Retinal pigment epithelial cell (primary cell): ENCODE results near the gene TF.

Experiments
- DNase-seq: peaks from one replicate; pipeline ENCODE4 v3.0.0-alpha.2; 2010; ENCODE audit warnings: low read depth
- H3K4me3 ChIP-seq: 2 replicates; pipeline ENCODE4 v1.5.1; 2011; ENCODE audit warnings: mild to moderate bottlenecking, low read length, control low read depth, moderate library complexity
- TF ChIP-seq, protein P1 (sequence below): conservative IDR thresholded peaks from 2 replicates; pipeline ENCODE4 v1.5.1; 2011; ENCODE audit warnings: low read depth, low read length, control low read depth, inconsistent platforms

Gene TF

DNA sequence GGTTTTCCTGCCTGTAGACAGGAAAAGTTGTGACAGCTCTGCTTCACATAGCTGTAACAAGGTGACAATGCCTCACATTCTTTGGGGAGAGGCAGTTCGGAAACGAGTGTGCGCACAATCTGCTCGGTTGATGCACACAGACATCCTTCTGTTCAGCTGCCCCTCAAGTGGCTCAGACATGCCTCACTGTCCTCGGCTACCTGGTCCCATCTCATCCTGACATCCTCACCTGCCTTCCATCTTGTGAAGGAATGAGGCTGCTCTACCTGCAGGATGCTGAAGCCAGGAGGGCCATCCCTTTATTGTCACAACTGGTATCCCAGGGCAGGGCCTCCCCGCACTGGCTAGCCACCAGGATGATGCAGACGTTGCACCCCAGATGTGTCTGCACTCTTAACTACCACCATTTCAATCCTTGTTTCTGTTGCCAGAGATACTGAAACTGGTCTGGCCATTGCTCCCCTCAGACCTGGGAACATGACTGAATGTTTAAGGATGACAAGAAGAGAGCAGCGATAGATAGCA is 78.8 kb downstream of the TF start:
- no peak overlapping the region for H3K4me3 ChIP-seq
- no peak for DNase-seq
- TF ChIP-seq, protein P1, sequence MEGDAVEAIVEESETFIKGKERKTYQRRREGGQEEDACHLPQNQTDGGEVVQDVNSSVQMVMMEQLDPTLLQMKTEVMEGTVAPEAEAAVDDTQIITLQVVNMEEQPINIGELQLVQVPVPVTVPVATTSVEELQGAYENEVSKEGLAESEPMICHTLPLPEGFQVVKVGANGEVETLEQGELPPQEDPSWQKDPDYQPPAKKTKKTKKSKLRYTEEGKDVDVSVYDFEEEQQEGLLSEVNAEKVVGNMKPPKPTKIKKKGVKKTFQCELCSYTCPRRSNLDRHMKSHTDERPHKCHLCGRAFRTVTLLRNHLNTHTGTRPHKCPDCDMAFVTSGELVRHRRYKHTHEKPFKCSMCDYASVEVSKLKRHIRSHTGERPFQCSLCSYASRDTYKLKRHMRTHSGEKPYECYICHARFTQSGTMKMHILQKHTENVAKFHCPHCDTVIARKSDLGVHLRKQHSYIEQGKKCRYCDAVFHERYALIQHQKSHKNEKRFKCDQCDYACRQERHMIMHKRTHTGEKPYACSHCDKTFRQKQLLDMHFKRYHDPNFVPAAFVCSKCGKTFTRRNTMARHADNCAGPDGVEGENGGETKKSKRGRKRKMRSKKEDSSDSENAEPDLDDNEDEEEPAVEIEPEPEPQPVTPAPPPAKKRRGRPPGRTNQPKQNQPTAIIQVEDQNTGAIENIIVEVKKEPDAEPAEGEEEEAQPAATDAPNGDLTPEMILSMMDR, result no peak

DNA sequence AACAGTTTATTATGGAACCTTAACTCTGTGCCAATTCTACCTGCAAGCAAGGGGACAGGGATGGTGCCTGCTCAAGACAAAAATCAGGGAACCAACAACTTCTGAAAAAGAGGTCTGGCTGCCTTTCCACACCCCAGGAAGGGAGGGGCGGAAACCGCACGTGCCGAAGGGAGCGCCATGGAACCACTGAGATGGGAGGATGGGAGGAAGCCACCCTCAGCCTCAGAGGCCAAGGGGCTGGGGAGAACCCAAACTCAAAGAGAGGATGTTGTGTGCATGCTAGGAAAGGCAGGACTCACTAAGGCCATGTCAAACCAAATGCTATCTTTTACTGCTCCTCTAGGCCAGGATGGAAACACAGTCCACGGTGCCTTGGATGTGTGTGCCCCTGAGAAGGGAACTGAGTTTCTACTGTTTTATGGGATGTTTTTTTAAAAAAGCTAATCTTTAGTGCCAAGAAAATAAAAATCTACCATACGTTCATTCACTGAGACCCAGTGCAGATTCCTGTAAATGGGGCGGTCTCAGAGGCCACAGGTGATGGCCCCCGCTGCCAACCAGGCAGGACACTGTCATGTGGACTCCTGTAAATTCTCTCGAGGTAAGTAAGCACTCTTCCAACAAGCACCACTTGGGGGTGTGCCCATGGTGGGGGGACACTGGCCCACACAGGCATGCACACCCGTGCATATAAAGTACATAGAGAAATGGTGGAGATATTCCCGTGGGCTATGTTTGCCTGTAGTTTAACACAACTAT is 80.0 kb downstream of the TF start:
- DNase-seq, result no peak
- no peak overlapping the region for H3K4me3 ChIP-seq
- TF ChIP-seq, protein P1, result no peak

DNA sequence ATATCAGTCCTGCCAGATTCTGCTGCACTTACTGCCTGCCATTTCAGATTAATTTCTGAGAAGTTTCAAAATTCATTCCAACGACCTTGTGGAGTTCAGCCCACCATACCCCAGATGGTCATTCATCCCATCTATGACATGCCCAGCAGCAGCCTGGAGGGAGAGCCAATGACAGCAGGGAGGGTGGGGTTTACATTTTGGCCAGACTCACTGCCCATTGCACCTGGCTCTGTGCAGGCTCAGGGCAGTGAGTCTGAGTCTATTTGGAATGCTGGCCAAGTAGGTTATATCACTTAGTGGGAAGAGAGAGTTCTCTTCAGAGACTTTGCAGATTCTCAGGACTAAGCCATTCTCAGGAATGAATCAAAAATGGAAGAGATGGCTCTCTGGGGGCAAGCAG is 80.9 kb downstream of the TF start:
- TF ChIP-seq, protein P1, result no peak
- H3K4me3 ChIP-seq, result no peak overlapping the region
- no peak for DNase-seq

DNA sequence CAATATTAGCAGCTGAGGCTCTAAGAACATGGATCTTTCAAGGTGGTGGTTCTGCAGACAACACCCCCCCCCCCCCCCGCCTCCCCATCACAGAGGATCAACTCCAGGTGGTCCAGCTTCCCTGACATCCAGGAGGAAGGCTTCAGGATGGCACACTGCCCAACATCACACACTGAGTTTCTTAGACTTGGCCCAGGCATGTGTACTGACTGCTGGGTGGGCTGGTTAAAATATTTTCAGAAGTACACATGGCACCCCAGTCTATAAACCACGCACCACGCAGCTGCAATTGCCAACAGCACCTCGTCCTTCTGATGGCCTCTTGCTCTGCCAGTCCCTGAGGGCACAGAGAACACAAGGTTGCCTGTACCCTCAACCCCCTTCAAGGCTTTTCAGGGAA is 81.5 kb downstream of the TF start:
- H3K4me3 ChIP-seq, result no peak overlapping the region
- DNase-seq, result no peak
- TF ChIP-seq, protein P1, result no peak

DNA sequence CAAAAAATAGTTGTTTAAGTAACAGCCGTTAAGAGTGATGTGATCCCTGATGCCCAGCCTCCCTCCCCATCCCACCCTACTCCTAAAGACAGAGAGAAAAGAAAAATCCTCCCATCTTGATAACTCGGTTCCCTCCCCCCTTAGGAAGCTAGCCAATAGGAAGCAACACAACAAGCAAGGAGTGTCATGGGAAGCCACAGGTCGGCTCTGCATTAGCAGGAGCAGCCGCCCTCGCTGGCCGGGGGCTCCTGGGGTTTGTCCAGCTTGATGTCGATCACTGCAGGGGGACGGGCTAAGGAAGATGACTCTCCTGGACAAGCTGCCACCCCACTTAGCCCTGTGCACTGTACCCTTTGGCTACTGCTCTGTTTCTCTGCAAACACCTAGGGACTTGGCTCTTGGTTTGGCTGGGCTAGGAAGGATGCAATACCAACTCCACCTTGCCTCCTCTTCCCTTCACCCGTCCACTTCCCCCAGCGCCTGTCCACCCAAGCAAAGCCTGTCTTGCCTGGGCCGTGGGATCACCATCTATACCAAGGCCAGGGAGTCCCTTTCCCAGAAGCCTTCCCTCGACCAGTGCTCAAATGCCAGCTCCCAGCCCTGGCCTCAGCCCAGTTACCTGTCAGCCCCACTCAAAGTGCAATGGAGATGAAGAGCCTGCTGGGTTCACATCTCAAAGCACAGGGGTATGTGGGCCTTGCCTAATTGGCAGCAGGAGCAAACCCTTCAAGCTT is 82.5 kb downstream of the TF start:
- no peak overlapping the region for H3K4me3 ChIP-seq

DNA sequence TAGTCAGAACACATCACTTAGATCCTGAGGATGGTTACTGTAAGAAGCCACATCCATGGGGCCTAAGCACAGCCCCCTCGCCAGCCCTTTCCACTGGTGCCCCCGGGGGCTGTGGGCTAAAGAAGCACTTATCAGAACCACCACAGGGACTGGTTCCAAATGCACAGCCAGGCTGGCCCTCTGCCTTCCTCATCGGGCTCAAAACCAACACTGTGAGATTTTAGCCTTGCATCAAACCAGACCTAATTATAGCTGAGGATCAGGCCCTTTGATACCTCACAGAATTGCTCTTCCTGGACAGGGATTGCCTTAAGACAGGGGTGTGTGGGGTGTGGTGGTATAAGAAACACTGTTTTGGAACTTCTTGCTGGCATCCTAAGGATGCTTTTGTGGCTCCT is 83.1 kb downstream of the TF start:
- no peak overlapping the region for H3K4me3 ChIP-seq
- no peak for DNase-seq
- TF ChIP-seq, protein P1, result no peak

More for the DNA sequence above, 82.5 kb downstream of the TF start:
- TF ChIP-seq, protein P1, result no peak
- DNase-seq, result no peak
